Liver (tissue), 9 donors: ENCODE measurements around the gene RAI2. TPM values are rescaled to one million over a fixed set of nuclear protein-coding genes. Genes with fewer than 3 reads are reported as not detected.

ENCODE experiments used
- DNase-seq: peaks from one replicate; pipeline ENCODE4 v3.0.0-alpha.2; 2017; ENCODE audit warnings: low spot score
- H3K27ac ChIP-seq, 2 donors: one replicate each; pipeline ENCODE4 v1.7.0; 2013; ENCODE audit warnings: inconsistent platforms in 2 of 2, low read length in 2 of 2, control low read depth in 1 of 2, low read depth in 1 of 2, mild to moderate bottlenecking in 1 of 2
- H3K27me3 ChIP-seq, 4 donors: one replicate each; pipeline versions ENCODE4 v1.6.1 to v1.7.0; 2013; ENCODE audit warnings: low read length in 3 of 4, inconsistent platforms in 1 of 4, mild to moderate bottlenecking in 1 of 4, moderate library complexity in 1 of 4; ENCODE audit not compliant: control insufficient read depth in 4 of 4, insufficient read depth in 4 of 4
- H3K36me3 ChIP-seq, 4 donors: one replicate each; pipeline versions ENCODE4 v1.6.1 to v1.7.0; 2013; ENCODE audit warnings: low read length in 3 of 4, mild to moderate bottlenecking in 3 of 4, low read depth in 1 of 4, moderate library complexity in 1 of 4; ENCODE audit not compliant: control insufficient read depth in 4 of 4, insufficient read depth in 3 of 4
- H3K4me1 ChIP-seq, 4 donors: one replicate each; pipeline versions ENCODE4 v1.6.1 to v1.7.0; 2013; ENCODE audit warnings: low read length in 3 of 4, mild to moderate bottlenecking in 3 of 4, moderate library complexity in 1 of 4; ENCODE audit not compliant: control insufficient read depth in 4 of 4, insufficient read depth in 4 of 4
- H3K4me3 ChIP-seq, 3 donors: one replicate each; pipeline versions ENCODE4 v1.6.1 to v1.7.0; 2013; ENCODE audit warnings: low read length in 3 of 3, control low read depth in 1 of 3, low read depth in 1 of 3, mild to moderate bottlenecking in 1 of 3
- H3K9ac ChIP-seq, 2 donors: one replicate each; pipeline ENCODE4 v1.7.0; 2013; ENCODE audit warnings: low read length in 2 of 2, mild to moderate bottlenecking in 2 of 2, moderate library complexity in 2 of 2, control low read depth in 1 of 2, low read depth in 1 of 2
- H3K9me3 ChIP-seq, 4 donors: one replicate each; pipeline versions ENCODE4 v1.6.1 to v1.7.0; 2013; ENCODE audit warnings: low read length in 3 of 4; ENCODE audit not compliant: control insufficient read depth in 4 of 4
- ATF3 ChIP-seq: IDR thresholded peaks from 2 replicates; pipeline ENCODE4 v1.6.1; 2016; ENCODE audit warnings: antibody characterized with exemption
- CTCF ChIP-seq: fragments of 150-350 bp; IDR thresholded peaks from 2 replicates; pipeline ENCODE4 v1.5.1; 2017; ENCODE audit warnings: improper control_type of control experiment, low read depth, low read length; ENCODE audit not compliant: missing input control
- EGR1 ChIP-seq, 2 donors: IDR thresholded peaks; 2 replicates each; pipeline ENCODE4 v1.6.1; 2016 to 2018; ENCODE audit warnings: antibody characterized with exemption in 2 of 2, low read depth in 2 of 2
- FOXA1 ChIP-seq: IDR thresholded peaks from 2 replicates; pipeline ENCODE4 v1.6.1; 2016; ENCODE audit warnings: antibody characterized with exemption
- FOXA2 ChIP-seq: IDR thresholded peaks from 2 replicates; pipeline ENCODE4 v1.6.1; 2016; ENCODE audit warnings: antibody characterized with exemption
- GABPA ChIP-seq, 2 donors: IDR thresholded peaks in 1 of 2; conservative IDR thresholded peaks in 1 of 2; 2 replicates each; pipeline ENCODE4 v1.6.1; 2016; ENCODE audit warnings: antibody characterized with exemption in 2 of 2, mild to moderate bottlenecking in 1 of 2, moderate library complexity in 1 of 2
- HNF4A ChIP-seq, 2 donors: conservative IDR thresholded peaks; 2 replicates each; pipeline ENCODE4 v1.6.1; 2016; ENCODE audit warnings: antibody characterized with exemption in 2 of 2, mild to moderate bottlenecking in 2 of 2
- HNF4G ChIP-seq: IDR thresholded peaks from 2 replicates; pipeline ENCODE4 v1.6.1; 2016; ENCODE audit warnings: antibody characterized with exemption
- MAX ChIP-seq: IDR thresholded peaks from 2 replicates; pipeline ENCODE4 v1.6.1; 2016; ENCODE audit warnings: antibody characterized with exemption
- NR2F2 ChIP-seq: IDR thresholded peaks from 2 replicates; pipeline ENCODE4 v1.6.1; 2016; ENCODE audit warnings: antibody characterized with exemption
- RAD21 ChIP-seq, 2 donors: IDR thresholded peaks; 2 replicates each; pipeline ENCODE4 v1.6.1; 2016; ENCODE audit warnings: antibody characterized with exemption in 2 of 2, mild to moderate bottlenecking in 2 of 2
- REST ChIP-seq: IDR thresholded peaks from 2 replicates; pipeline ENCODE4 v1.6.1; 2016; ENCODE audit warnings: antibody characterized with exemption, mild to moderate bottlenecking
- RXRA ChIP-seq, 2 donors: IDR thresholded peaks; 2 replicates each; pipeline ENCODE4 v1.6.1; 2017 to 2018; ENCODE audit warnings: antibody characterized with exemption in 2 of 2, mild to moderate bottlenecking in 1 of 2
- SP1 ChIP-seq: IDR thresholded peaks from 2 replicates; pipeline ENCODE4 v1.6.1; 2018; ENCODE audit warnings: antibody characterized with exemption, mild to moderate bottlenecking
- TAF1 ChIP-seq: conservative IDR thresholded peaks from 2 replicates; pipeline ENCODE4 v1.6.1; 2016; ENCODE audit warnings: antibody characterized with exemption, mild to moderate bottlenecking
- YY1 ChIP-seq: IDR thresholded peaks from 2 replicates; pipeline ENCODE4 v1.6.1; 2016; ENCODE audit warnings: antibody characterized with exemption, mild to moderate bottlenecking
- ZBTB33 ChIP-seq: IDR thresholded peaks from 2 replicates; pipeline ENCODE4 v1.6.1; 2016; ENCODE audit warnings: antibody characterized with exemption
- WGBS: extraction: QIAGEN DNeasy Blood & Tissue Kit; methylation state at CpG from one replicate; pipeline ENCODE4 v1.1.7; 2013; 5-methylcytosine and 5-hydroxymethylcytosine counted together
- polyA plus RNA-seq, 2 donors: library from polyadenylated mRNA; stranded (reverse) in 1 of 2; unstranded in 1 of 2; fragments of 200-250 nt in 1 of 2; fragments of >200 nt in 1 of 2; fragmentation: Nextera tagmentation in 1 of 2; extraction: Ambion mirVana in 1 of 2; gene quantifications; one replicate each; pipeline versions ENCODE4 v1.2.1 to v1.2.3, GENCODE V29; 2013 to 2015
- total RNA-seq, 2 donors: library from RNA; depleted of rRNA; stranded (reverse); fragments of >200 nt; gene quantifications; one replicate each; pipeline ENCODE4 v1.2.3, GENCODE V29; 2014
- donor health status: healthy.
- donor health status: healthy.
- donor health status: healthy.
- donor health status: healthy.
- donor health status: healthy.

RAI2 gene
- total and polyA plus RNA-seq, 4 donors: 0.14 to 1.8 (median 0.97) TPM

- TF ChIP-seq NR2F2: no peak
Observed at GRCh38 chrX:17759990-17760389, 101.1 kb downstream of the RAI2 start (continued).

GRCh38 chrX:17758382-17758781 is 102.7 kb downstream of the RAI2 start:
- no peaks in the 10 kb centered on the region for H3K27me3 ChIP-seq
- no peak overlapping the region for H3K27ac ChIP-seq
- no peaks in the 10 kb centered on the region for H3K9me3 ChIP-seq
- WGBS: 89% methylated on average over 2 of the region's 2 CpGs
- no peak for DNase-seq
- no peaks in the 10 kb centered on the region for H3K36me3 ChIP-seq
- H3K9ac ChIP-seq: no peak overlapping the region
- no peaks in the 10 kb centered on the region for H3K4me1 ChIP-seq
- no peak for TF ChIP-seq NR2F2
- no peak for TF ChIP-seq YY1
- no peak for TF ChIP-seq TAF1
- TF ChIP-seq FOXA2: no peak
- TF ChIP-seq RAD21 (IDR thresholded peaks at IDR 0.05): no peak
- no peak for TF ChIP-seq HNF4A (conservative IDR thresholded peaks at IDR 0.05)
- TF ChIP-seq HNF4G: no peak
- H3K4me3 ChIP-seq: no peak overlapping the region

- H3K4me3 ChIP-seq: no peak overlapping the region
- H3K36me3 ChIP-seq: peaks cover 3 to 15% (median 8%) of the 10 kb centered on the region in 4 donors
- 50% methylated on average over 3 of the region's 3 CpGs for WGBS
- no peak overlapping the region for H3K9ac ChIP-seq
- DNase-seq: no peak
- H3K4me1 ChIP-seq: peaks cover 3 to 28% (median 26%) of the 10 kb centered on the region in 4 donors
- H3K9me3 ChIP-seq: no peaks in the 10 kb centered on the region
- no peaks in the 10 kb centered on the region for H3K27me3 ChIP-seq
- H3K27ac ChIP-seq: no peak overlapping the region
- TF ChIP-seq RAD21 (IDR thresholded peaks at IDR 0.05) (no peak), SP1 (no peak), FOXA2 (no peak), FOXA1 (no peak), CTCF (no peak), RXRA (IDR thresholded peaks at IDR 0.05) (peak in 1 of 2 donors; percentile 39), MAX (no peak), ZBTB33 (no peak), NR2F2 (no peak), REST (no peak), ATF3 (no peak), GABPA (IDR thresholded peaks at IDR 0.05 in 1 of 2, conservative IDR thresholded peaks at IDR 0.05 in 1 of 2) (no peak), EGR1 (IDR thresholded peaks at IDR 0.05; ENCODE audit: low read depth in 2 of 2) (no peak), YY1 (no peak), TAF1 (no peak), HNF4A (conservative IDR thresholded peaks at IDR 0.05) (peak in 1 of 2 donors; percentile 48)
Observed at GRCh38 chrX:17750436-17750835, 110.7 kb downstream of the RAI2 start.
